Breast epithelium (tissue), 3 donors: Measurements from ENCODE around the gene KRTAP5-11.
"Not testable (repeated sequence)": the region's sequence is repeated elsewhere in the genome, so short reads cannot be mapped to it uniquely, and the experiment has no call there.

Experiments
- POLR2A ChIP-seq: fragments of 450-650 bp; IDR thresholded peaks from one replicate; pipeline ENCODE4 v1.6.1; 2016; ENCODE audit warnings: antibody characterized with exemption, mild to moderate bottlenecking, moderate library complexity
- POLR2AphosphoS5 ChIP-seq, 3 donors: sonication (generic); formaldehyde crosslinking; IDR thresholded peaks; one replicate each; pipeline ENCODE4 v1.6.1; 2017; ENCODE audit warnings: antibody characterized with exemption in 3 of 3
- TF ChIP-seq, protein P1 (sequence below), 3 donors: fragments of 450-650 bp; IDR thresholded peaks; one replicate each; pipeline ENCODE4 v1.5.1; 2016 to 2017; ENCODE audit warnings: antibody characterized with exemption in 3 of 3, mild to moderate bottlenecking in 3 of 3, moderate library complexity in 3 of 3

DNA sequence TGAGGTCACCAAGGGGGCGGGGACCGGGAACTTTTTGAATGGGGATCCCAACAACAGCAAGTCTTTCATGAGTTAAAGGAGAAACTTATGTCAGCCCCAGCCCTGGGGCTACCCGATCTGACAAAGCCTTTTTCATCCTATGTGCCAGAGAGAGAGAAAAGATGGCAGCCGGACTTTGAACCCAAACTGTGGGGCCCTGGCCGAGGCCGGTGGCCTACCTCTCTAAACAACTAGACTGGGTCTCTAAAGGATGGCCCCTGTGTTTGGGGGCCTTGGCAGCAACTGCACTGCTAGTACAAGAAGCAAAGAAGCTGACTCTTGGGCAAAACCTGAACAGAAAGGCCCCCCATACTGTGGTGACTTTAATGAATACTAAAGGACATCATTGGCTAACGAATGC lies 31.3 kb upstream of the KRTAP5-11 start:
- TF ChIP-seq POLR2AphosphoS5 (IDR thresholded peaks at IDR 0.05); POLR2A: not testable (repeated sequence)
- TF ChIP-seq, protein P1, sequence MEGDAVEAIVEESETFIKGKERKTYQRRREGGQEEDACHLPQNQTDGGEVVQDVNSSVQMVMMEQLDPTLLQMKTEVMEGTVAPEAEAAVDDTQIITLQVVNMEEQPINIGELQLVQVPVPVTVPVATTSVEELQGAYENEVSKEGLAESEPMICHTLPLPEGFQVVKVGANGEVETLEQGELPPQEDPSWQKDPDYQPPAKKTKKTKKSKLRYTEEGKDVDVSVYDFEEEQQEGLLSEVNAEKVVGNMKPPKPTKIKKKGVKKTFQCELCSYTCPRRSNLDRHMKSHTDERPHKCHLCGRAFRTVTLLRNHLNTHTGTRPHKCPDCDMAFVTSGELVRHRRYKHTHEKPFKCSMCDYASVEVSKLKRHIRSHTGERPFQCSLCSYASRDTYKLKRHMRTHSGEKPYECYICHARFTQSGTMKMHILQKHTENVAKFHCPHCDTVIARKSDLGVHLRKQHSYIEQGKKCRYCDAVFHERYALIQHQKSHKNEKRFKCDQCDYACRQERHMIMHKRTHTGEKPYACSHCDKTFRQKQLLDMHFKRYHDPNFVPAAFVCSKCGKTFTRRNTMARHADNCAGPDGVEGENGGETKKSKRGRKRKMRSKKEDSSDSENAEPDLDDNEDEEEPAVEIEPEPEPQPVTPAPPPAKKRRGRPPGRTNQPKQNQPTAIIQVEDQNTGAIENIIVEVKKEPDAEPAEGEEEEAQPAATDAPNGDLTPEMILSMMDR (IDR thresholded peaks at IDR 0.05): not testable (repeated sequence)
